BE2C (cell line): ENCODE data around the gene WEE2.

Experiments
- DNase-seq: peaks from one replicate; pipeline ENCODE4 v3.0.0-alpha.2; 2020
- H3K27me3 ChIP-seq: fragments of 250-450 bp; sonication (Bioruptor Pico); 2 replicates; pipeline ENCODE4 v1.5.1; 2020; ENCODE audit warnings: mild to moderate bottlenecking
- H3K36me3 ChIP-seq: fragments of 250-450 bp; sonication (Bioruptor Pico); 2 replicates; pipeline ENCODE4 v1.5.1; 2020; ENCODE audit warnings: mild to moderate bottlenecking
- H3K4me1 ChIP-seq: fragments of 250-450 bp; sonication (Bioruptor Pico); 2 replicates; pipeline ENCODE4 v1.5.1; 2020
- H3K4me3 ChIP-seq: 2 replicates; pipeline ENCODE4 v1.5.1; 2011; ENCODE audit warnings: low read depth, low read length
- H3K9me3 ChIP-seq: fragments of 250-450 bp; sonication (Bioruptor Pico); 2 replicates; pipeline ENCODE4 v1.5.1; 2020
- CTCF ChIP-seq: IDR thresholded peaks from 2 replicates; pipeline ENCODE4 v1.5.1; 2012; ENCODE audit warnings: mild to moderate bottlenecking, low read depth, low read length

WEE2 gene

DNA sequence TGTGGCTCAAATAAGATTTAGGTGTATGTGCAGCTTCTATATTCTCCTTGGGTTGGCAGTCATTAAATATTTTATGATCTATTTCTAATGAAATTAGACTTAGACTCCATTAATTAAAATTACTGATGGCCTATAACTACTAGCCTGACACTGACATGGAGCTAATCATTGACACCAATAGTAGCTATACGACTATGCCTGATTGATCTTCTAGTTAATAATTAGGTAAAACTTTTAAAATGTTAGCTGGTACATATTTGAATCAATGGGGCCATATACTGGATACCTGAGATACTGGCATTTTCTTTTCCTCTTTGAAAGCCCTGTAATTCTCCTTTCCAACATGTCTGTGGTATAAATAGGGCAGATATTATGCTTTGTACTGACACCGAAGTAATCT, 14.4 kb downstream of the WEE2 start:
- H3K4me1 ChIP-seq, result no peaks in the 10 kb centered on the region
- no peak for TF ChIP-seq CTCF

DNA sequence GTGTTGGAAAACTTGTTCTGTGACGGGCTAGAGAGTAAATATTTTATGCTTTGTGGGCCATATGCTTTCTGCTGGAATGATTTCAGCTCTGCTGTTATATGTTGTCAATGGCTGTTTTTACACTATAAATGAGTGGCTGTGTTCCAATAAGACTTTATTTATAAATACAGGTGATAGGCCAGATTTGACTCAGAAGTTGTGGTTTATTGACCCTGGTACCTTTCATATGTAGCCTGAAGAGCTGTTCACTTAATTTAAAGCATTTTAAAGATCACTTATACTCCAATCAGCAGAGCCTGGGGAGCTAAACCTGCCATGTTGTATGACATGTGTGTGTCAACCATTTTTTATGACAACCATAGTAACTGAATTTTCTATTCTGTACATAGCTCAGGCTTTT, 20.9 kb downstream of the WEE2 start:
- Histone ChIP-seq H3K9me3 (no peaks in the 10 kb centered on the region), H3K4me1 (no peaks in the 10 kb centered on the region), H3K4me3 (no peak overlapping the region), H3K27me3 (peaks cover 9% of the 10 kb centered on the region), H3K36me3 (no peaks in the 10 kb centered on the region)
- no peak for DNase-seq
- TF ChIP-seq CTCF, result no peak

More for the DNA sequence above, 14.4 kb downstream of the WEE2 start:
- H3K4me3 ChIP-seq, result no peak overlapping the region
- no peak for DNase-seq
- H3K36me3 ChIP-seq, result no peaks in the 10 kb centered on the region
- no peaks in the 10 kb centered on the region for H3K9me3 ChIP-seq
- 0 out of 2 replicates have a peak, but pooled peaks cover 2% of the 10 kb centered on the region for H3K27me3 ChIP-seq

- Histone ChIP-seq H3K36me3 (no peaks in the 10 kb centered on the region), H3K4me3 (no peak overlapping the region), H3K4me1 (no peaks in the 10 kb centered on the region), H3K27me3 (peaks cover 9% of the 10 kb centered on the region), H3K9me3 (no peaks in the 10 kb centered on the region)
- no peak for TF ChIP-seq CTCF
- no peak for DNase-seq
Measured at GRCh38 chr7:141731476-141732149, 23.5 kb downstream of the WEE2 start.

DNA sequence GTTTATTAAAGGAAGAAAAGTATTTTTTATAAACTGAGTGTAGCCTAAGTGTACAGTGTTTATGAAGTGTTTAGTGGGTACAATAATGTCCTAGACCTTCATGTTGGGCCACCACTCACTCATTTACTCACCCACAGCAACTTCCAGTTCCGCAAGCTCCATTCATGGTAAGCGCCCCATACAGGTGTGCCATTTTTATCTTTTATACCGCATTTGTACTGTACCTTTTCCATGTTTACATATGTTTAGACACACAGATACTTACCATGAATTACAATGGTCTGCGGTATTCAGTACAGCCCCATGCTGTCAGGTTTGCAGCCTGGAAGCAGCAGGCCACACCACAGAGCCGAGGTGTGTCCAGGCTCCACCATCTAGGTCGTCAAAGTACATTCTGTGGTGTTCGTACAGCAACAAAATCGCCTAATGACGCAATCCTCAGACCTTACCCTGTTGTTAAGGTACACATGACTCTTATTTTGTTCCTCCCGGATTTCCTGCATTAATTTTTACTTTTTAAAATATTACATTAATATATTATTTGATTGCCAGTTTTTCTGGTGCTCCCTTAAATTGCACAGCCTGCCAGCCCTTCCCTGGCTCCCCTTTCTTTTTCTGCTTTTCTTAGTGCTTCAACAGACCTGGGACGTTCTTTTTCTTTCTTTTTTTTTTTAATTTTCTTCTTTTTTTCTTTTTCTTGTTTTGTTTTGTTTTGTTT, 29.1 kb downstream of the WEE2 start:
- Histone ChIP-seq H3K27me3 (no peaks in the 10 kb centered on the region), H3K4me1 (no peaks in the 10 kb centered on the region; the same call in 1 of the 2 replicates), H3K36me3 (peaks cover 24% of the 10 kb centered on the region), H3K4me3 (peak overlapping the region; percentile 91), H3K9me3 (no peaks in the 10 kb centered on the region)
- DNase-seq, result no peak
- TF ChIP-seq CTCF, result no peak

DNA sequence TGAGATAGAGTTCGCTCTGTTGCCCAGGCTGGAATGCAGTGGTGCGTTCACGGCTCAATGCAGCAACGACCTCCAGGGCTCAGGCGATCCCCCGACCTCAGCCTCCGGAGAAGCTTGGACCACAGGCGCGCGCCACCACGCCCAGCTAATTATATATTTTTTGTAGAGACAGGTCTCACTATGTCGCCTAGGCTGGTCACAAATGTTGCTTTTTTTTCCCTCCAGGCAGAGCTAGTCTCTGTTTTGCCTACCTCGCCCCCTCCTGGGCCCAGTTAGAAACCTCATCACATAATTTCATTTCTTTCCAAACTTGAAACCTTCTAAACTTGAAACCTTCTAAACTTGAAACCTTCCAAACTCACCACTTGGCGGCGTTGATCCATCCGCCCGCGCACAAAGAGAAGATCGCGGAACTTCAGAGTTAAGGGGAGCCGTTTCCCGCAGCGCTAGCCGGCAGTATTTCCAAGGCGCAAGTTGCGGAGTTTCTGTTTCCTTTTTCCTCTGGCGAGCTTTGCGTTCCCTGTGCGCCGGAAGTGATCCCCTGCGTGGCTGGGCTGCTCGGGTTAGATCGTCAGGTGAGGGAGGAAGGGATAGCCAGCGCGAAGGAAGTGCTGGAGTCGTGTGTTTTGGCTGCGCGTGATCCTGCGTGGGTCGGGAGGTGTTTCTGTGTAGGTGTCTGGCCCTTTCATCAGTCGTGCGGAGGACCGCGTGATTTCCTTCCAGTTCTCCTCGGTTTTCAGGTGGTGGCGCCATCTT, 29.9 kb downstream of the WEE2 start, which contains the start of gene SSBP1:
SSBP1 (plus strand) TSS at position 523 of the 756 bp plus-strand sequence. CDS start 809 bp downstream, outside the sequence.
- H3K9me3 ChIP-seq, result no peaks in the 10 kb centered on the region
- peaks cover 31% of the 10 kb centered on the region for H3K36me3 ChIP-seq
- peak; percentile 90 for TF ChIP-seq CTCF
- peak; percentile 91 for DNase-seq
- no peaks in the 10 kb centered on the region for H3K27me3 ChIP-seq
- H3K4me3 ChIP-seq, result peak within 1 kb of the TSS; percentile 91
- no peaks in the 10 kb centered on the region; the same call in 1 of the 2 replicates for H3K4me1 ChIP-seq
